Stimulated activated naive B cell treated with anti-CD40 and anti-IgM and Interleukin-4, amounts not matched to agents 10 μg/mL and 1 μg/mL and 100 μg/mL, for 72 hours (primary cell): ENCODE data around the gene TMEM101.
"Not testable (repeated sequence)": the region's sequence is repeated elsewhere in the genome, so short reads cannot be mapped to it uniquely, and the experiment has no call there.

Source experiments
- ATAC-seq, 2 donors: fragments of 150-1000 bp; cut with Tn5 transposase; replicated peaks; 2 replicates each; pipeline ENCODE4 v1.10.0; 2021; ENCODE audit warnings: moderate library complexity in 1 of 2
- DNase-seq: peaks from one replicate; pipeline ENCODE4 v3.0.0; 2021
- H3K27ac Mint-ChIP-seq: one replicate; pipeline ENCODE4 v1.8.0; 2022; ENCODE audit warnings: mild to moderate bottlenecking, mixed read lengths
- H3K27me3 Mint-ChIP-seq, 2 donors: one replicate each; pipeline ENCODE4 v1.8.0; 2022; ENCODE audit warnings: mixed read lengths in 2 of 2
- H3K36me3 Mint-ChIP-seq, 2 donors: one replicate each; pipeline ENCODE4 v1.8.0; 2022; ENCODE audit warnings: mixed read lengths in 2 of 2, mild to moderate bottlenecking in 1 of 2
- H3K4me1 Mint-ChIP-seq, 2 donors: one replicate each; pipeline ENCODE4 v1.8.0; 2022; ENCODE audit warnings: mixed read lengths in 2 of 2, mild to moderate bottlenecking in 1 of 2
- H3K4me3 Mint-ChIP-seq, 2 donors: one replicate each; pipeline ENCODE4 v1.8.0; 2022; ENCODE audit warnings: mild to moderate bottlenecking in 2 of 2, mixed read lengths in 2 of 2, moderate library complexity in 1 of 2
- H3K9me3 Mint-ChIP-seq, 2 donors: one replicate each; pipeline ENCODE4 v1.8.0; 2022; ENCODE audit warnings: mixed read lengths in 2 of 2, mild to moderate bottlenecking in 1 of 2

The TMEM101 gene

DNA sequence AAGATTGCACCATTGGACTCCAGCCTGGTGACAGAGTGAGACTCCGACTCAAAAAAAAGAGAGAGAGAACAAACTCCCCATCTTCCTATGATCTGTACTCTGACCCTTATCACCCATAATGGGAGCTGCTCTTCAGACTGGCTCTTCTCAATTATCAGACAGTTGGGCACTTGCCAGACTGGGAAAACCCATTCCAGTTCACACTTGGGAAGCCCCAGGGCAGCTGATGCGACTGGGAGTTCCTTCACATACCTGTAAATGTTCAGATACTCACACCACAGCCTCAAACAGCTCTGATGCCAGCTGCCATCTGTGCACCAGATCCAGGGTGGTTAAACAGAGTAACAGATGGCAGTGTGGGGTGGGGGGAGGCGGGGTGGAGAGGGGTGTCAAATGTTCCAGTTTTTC lies 23.8 kb upstream of the TMEM101 start:
- no peak overlapping the region for H3K4me3 Mint-ChIP-seq
- peaks cover 31 to 42% of the 10 kb centered on the region in 2 donors for H3K36me3 Mint-ChIP-seq
- no peak overlapping the region for H3K27ac Mint-ChIP-seq
- H3K9me3 Mint-ChIP-seq = no peaks in the 10 kb centered on the region
- no peaks in the 10 kb centered on the region for H3K27me3 Mint-ChIP-seq
- DNase-seq (no peak), ATAC-seq (no peak)
- peaks cover 12 to 15% of the 10 kb centered on the region in 2 donors for H3K4me1 Mint-ChIP-seq

DNA sequence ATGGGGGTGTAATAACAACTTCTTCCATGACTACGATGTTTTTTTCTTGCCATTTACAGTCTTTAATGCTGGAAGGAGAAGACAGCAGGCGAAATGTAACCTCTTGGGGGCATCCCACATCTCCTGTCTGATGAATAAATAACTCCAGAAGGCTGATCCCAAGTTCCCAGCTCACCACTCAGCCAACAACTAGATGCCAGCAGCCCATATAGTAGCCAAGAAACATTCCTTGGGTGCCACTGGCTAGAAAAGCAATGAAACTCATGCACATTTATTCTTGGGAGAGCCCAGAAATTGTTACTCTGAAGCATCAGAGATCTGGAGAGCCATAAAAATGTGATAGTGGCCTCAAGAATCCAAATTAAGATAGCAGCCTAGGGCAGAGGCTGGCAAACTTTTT lies 22.7 kb upstream of the TMEM101 start:
- peaks cover 11 to 15% of the 10 kb centered on the region in 2 donors for H3K4me1 Mint-ChIP-seq
- ATAC-seq = no peak
- peaks cover 37 to 49% of the 10 kb centered on the region in 2 donors for H3K36me3 Mint-ChIP-seq
- H3K9me3 Mint-ChIP-seq = no peaks in the 10 kb centered on the region
- H3K27ac Mint-ChIP-seq = no peak overlapping the region
- no peak overlapping the region for H3K4me3 Mint-ChIP-seq
- no peak for DNase-seq
- no peaks in the 10 kb centered on the region for H3K27me3 Mint-ChIP-seq

GRCh38 chr17:44034688-44035087 lies 19.9 kb upstream of the TMEM101 start:
- H3K36me3 Mint-ChIP-seq = peaks cover 39 to 58% of the 10 kb centered on the region in 2 donors

GRCh38 chr17:44033861-44034408 lies 19.2 kb upstream of the TMEM101 start:
- H3K4me3 Mint-ChIP-seq = no peak overlapping the region
- no peak for DNase-seq
- ATAC-seq = no peak
- H3K9me3 Mint-ChIP-seq = no peaks in the 10 kb centered on the region
- peaks cover 44 to 63% of the 10 kb centered on the region in 2 donors for H3K36me3 Mint-ChIP-seq
- H3K4me1 Mint-ChIP-seq = peaks cover 6 to 7% of the 10 kb centered on the region in 2 donors
- no peak overlapping the region for H3K27ac Mint-ChIP-seq
- H3K27me3 Mint-ChIP-seq = no peaks in the 10 kb centered on the region

More at GRCh38 chr17:44034688-44035087, 19.9 kb upstream of the TMEM101 start:
- not testable (repeated sequence) for H3K4me1 Mint-ChIP-seq, ATAC-seq, DNase-seq, H3K4me3 Mint-ChIP-seq, H3K9me3 Mint-ChIP-seq, H3K27ac Mint-ChIP-seq, H3K27me3 Mint-ChIP-seq

GRCh38 chr17:44030482-44030881 lies 15.7 kb upstream of the TMEM101 start:
- Mint-ChIP-seq H3K4me3 (no peak overlapping the region), H3K27me3 (no peaks in the 10 kb centered on the region), H3K36me3 (peaks cover 37 to 51% of the 10 kb centered on the region in 2 donors), H3K4me1 (peaks cover 6 to 9% of the 10 kb centered on the region in 2 donors), H3K9me3 (no peaks in the 10 kb centered on the region), H3K27ac (no peak overlapping the region)
- no peak for ATAC-seq
- DNase-seq = no peak

- no peaks in the 10 kb centered on the region for H3K9me3 Mint-ChIP-seq
- DNase-seq (no peak), ATAC-seq (no peak)
- no peak overlapping the region for H3K27ac Mint-ChIP-seq
- no peak overlapping the region for H3K4me3 Mint-ChIP-seq
- no peaks in the 10 kb centered on the region for H3K27me3 Mint-ChIP-seq
- peaks cover 6 to 10% of the 10 kb centered on the region in 2 donors for H3K4me1 Mint-ChIP-seq
- peaks cover 37 to 55% of the 10 kb centered on the region in 2 donors for H3K36me3 Mint-ChIP-seq
Observed at GRCh38 chr17:44029736-44030135, 15.0 kb upstream of the TMEM101 start.

- no peak for DNase-seq
- Mint-ChIP-seq H3K27ac (peak overlapping the region; percentile 73), H3K36me3 (peaks cover 22 to 41% of the 10 kb centered on the region in 2 donors), H3K27me3 (no peaks in the 10 kb centered on the region), H3K4me1 (peaks cover 0 to 5% of the 10 kb centered on the region in 2 donors), H3K9me3 (no peaks in the 10 kb centered on the region), H3K4me3 (no peak overlapping the region)
- no peak for ATAC-seq
Observed at GRCh38 chr17:44024853-44025252, 10.1 kb upstream of the TMEM101 start.

GRCh38 chr17:44024271-44024663 lies 9.5 kb upstream of the TMEM101 start:
- no peak for DNase-seq
- Mint-ChIP-seq H3K4me3 (no peak overlapping the region), H3K36me3 (peaks cover 17 to 35% of the 10 kb centered on the region in 2 donors), H3K4me1 (peaks cover 0 to 3% of the 10 kb centered on the region in 2 donors), H3K27me3 (no peaks in the 10 kb centered on the region), H3K27ac (no peak overlapping the region), H3K9me3 (no peaks in the 10 kb centered on the region)
- ATAC-seq = no peak

DNA sequence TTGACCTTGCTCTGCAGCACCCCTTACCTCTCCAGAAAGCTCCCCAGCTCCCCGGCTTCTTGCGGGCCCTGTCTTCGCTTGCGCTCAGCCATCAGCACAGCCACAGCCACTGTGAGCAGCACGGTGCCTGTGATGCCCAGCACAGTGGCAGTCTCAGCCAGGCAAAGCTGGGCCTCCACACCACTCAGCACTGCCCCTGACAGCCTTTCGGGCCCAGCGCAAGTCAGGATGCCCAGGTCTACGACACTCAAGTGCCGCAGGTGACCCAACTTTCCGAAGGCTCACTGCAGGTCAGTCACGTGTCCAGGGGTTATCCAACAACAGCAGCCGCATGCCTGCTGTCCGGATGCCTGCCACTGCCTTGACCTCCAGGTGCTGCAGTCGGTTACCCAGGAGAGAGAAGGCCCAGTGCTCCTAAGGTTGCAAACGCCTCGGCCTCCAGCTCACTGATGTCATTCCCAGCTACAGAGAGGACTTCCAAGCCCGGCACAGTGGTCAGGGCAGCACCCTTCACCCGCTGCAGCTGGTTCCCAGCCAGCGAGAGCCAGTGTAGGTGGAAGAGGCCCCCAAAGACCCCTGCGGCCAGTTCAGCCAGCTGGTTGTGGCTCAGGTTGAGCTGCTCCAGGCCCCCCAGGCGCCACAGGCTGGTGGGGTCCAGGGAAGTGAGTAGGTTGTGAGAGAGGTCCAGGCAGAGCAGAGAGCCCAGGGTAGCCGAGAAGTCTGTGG lies 8.9 kb upstream of the TMEM101 start:
- H3K27ac Mint-ChIP-seq = no peak overlapping the region
- no peak for DNase-seq
- no peaks in the 10 kb centered on the region for H3K27me3 Mint-ChIP-seq
- no peak for ATAC-seq
- peaks cover 12 to 29% of the 10 kb centered on the region in 2 donors for H3K36me3 Mint-ChIP-seq
- H3K9me3 Mint-ChIP-seq = no peaks in the 10 kb centered on the region
- no peak overlapping the region for H3K4me3 Mint-ChIP-seq
- peaks cover 0 to 3% of the 10 kb centered on the region in 2 donors for H3K4me1 Mint-ChIP-seq

DNA sequence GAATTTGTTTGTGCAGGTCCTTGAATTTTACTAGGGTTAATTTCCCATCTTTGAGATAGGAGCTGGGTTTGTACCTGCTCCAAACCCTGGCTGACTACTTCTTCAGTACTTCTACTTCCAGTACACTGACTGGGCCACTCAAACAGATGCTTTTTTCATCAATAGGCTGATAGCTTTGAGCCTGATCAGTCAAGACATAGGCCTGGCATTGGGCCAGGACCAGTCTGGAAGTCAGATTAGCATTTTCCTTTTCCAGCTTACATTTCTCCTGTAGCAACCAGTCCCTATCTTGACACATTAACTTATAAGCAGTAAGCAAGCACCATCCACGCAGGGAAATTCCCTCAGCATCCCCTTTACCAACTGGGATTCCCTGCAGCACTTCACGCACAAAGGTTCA lies 7.5 kb upstream of the TMEM101 start:
- no peak for ATAC-seq
- no peak for DNase-seq

GRCh38 chr17:44021227-44021626 lies 6.5 kb upstream of the TMEM101 start:
- H3K27ac Mint-ChIP-seq, DNase-seq, H3K27me3 Mint-ChIP-seq, ATAC-seq, H3K9me3 Mint-ChIP-seq, H3K4me1 Mint-ChIP-seq, H3K4me3 Mint-ChIP-seq: not testable (repeated sequence)
- H3K36me3 Mint-ChIP-seq = peaks cover 8 to 29% of the 10 kb centered on the region in 2 donors

More for the DNA sequence above, 7.5 kb upstream of the TMEM101 start:
- Mint-ChIP-seq H3K27me3 (no peaks in the 10 kb centered on the region), H3K9me3 (no peaks in the 10 kb centered on the region), H3K4me1 (peaks cover 0 to 3% of the 10 kb centered on the region in 2 donors), H3K36me3 (peaks cover 12 to 29% of the 10 kb centered on the region in 2 donors), H3K27ac (no peak overlapping the region), H3K4me3 (no peak overlapping the region)

- Mint-ChIP-seq H3K27me3 (no peaks in the 10 kb centered on the region), H3K4me3 (peak overlapping the region; percentile 96 to 100), H3K4me1 (peaks cover 15 to 29% of the 10 kb centered on the region in 2 donors), H3K27ac (peak overlapping the region; percentile 99), H3K9me3 (no peaks in the 10 kb centered on the region), H3K36me3 (peaks cover 18 to 21% of the 10 kb centered on the region in 2 donors)
- DNase-seq = no peak
- no peak for ATAC-seq
Observed at GRCh38 chr17:44014133-44014436, 678 bp downstream of the TMEM101 start.

- Mint-ChIP-seq H3K4me3 (no peak overlapping the region), H3K4me1 (peaks cover 22 to 36% of the 10 kb centered on the region in 2 donors), H3K9me3 (no peaks in the 10 kb centered on the region), H3K27me3 (no peaks in the 10 kb centered on the region), H3K27ac (no peak overlapping the region), H3K36me3 (peaks cover 18 to 21% of the 10 kb centered on the region in 2 donors)
- ATAC-seq (no peak), DNase-seq (no peak)
Observed at GRCh38 chr17:44012874-44013273, 1.9 kb downstream of the TMEM101 start.

DNA sequence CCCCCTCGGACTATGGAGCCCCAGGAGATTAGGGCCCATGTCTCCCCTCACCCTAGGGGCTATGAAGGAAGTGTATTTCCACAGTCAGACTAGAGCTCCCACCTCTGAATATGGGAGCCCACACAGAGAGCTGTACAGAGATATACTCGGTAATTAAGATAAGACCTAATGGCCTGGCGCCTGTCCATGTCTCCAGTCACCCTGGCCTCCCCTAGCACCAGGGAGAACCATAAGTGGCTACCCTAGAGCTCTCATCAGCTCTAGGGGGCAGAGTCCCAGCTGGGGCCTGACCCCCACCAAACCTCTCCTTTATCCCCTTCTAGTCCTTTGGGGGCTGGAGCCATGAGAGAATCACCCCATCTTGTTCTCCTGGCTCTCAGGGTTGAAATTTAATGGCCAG lies 2.4 kb downstream of the TMEM101 start:
- ATAC-seq = no peak

GRCh38 chr17:44011876-44012275 lies 2.9 kb downstream of the TMEM101 start:
- ATAC-seq (no peak), DNase-seq (no peak)
- Mint-ChIP-seq H3K4me3 (no peak overlapping the region), H3K27me3 (no peaks in the 10 kb centered on the region), H3K36me3 (peaks cover 18 to 21% of the 10 kb centered on the region in 2 donors), H3K27ac (no peak overlapping the region), H3K9me3 (no peaks in the 10 kb centered on the region), H3K4me1 (peaks cover 25 to 45% of the 10 kb centered on the region in 2 donors)

More for the DNA sequence above, 2.4 kb downstream of the TMEM101 start:
- H3K4me3 Mint-ChIP-seq = no peak overlapping the region
- no peak overlapping the region for H3K27ac Mint-ChIP-seq
- H3K9me3 Mint-ChIP-seq = no peaks in the 10 kb centered on the region
- DNase-seq = no peak
- peaks cover 18 to 21% of the 10 kb centered on the region in 2 donors for H3K36me3 Mint-ChIP-seq
- peaks cover 25 to 41% of the 10 kb centered on the region in 2 donors for H3K4me1 Mint-ChIP-seq
- no peaks in the 10 kb centered on the region for H3K27me3 Mint-ChIP-seq
